Neural cell (in vitro differentiated cells): ENCODE measurements around the gene CEMIP. TPM values are rescaled to one million over a fixed set of nuclear protein-coding genes. Genes with fewer than 3 reads are reported as not detected.

Experiments used
- H2AFZ ChIP-seq: fragments of 200-600, 300-800 bp; sonication (generic), shearing (Covaris generic); 2 replicates; pipeline ENCODE4 v1.6.0; 2014; ENCODE audit warnings: low read depth, mild to moderate bottlenecking, antibody characterized with exemption, low read length, moderate library complexity
- H3F3A ChIP-seq: fragments of 200-600 bp; shearing (Covaris generic); 2 replicates; pipeline ENCODE4 v1.6.1; 2016; ENCODE audit warnings: mild to moderate bottlenecking, moderate library complexity, mixed read lengths, antibody characterized with exemption, low read length; ENCODE audit not compliant: insufficient read depth, poor library complexity, severe bottlenecking
- H3K27ac ChIP-seq: fragments of 200-600, 300-800 bp; sonication (generic), shearing (Covaris generic); 2 replicates; pipeline ENCODE4 v1.5.1; 2014; ENCODE audit warnings: mild to moderate bottlenecking, low read length, moderate library complexity
- H3K27me3 ChIP-seq: fragments of 300-800, 200-600 bp; sonication (generic), shearing (Covaris generic); 2 replicates; pipeline ENCODE4 v1.6.0; 2014; ENCODE audit warnings: mild to moderate bottlenecking, low read depth, low read length, moderate library complexity; ENCODE audit not compliant: insufficient read depth
- H3K36me3 ChIP-seq: fragments of 300-800, 200-600 bp; sonication (generic), shearing (Covaris generic); 2 replicates; pipeline ENCODE4 v1.5.1; 2014; ENCODE audit warnings: mild to moderate bottlenecking, antibody characterized with exemption, low read length, moderate library complexity; ENCODE audit not compliant: insufficient read depth
- H3K4me2 ChIP-seq: fragments of 300-800, 200-600 bp; sonication (generic), shearing (Covaris generic); 2 replicates; pipeline ENCODE4 v1.6.0; 2014; ENCODE audit warnings: mild to moderate bottlenecking, low read length
- H3K4me3 ChIP-seq: fragments of 300-800, 200-600 bp; sonication (generic), shearing (Covaris generic); 2 replicates; pipeline ENCODE4 v1.5.1; 2014; ENCODE audit warnings: mild to moderate bottlenecking, low read length, moderate library complexity
- H3K79me2 ChIP-seq: fragments of 200-600 bp; shearing (Covaris generic); replicated peaks from 2 replicates; pipeline ENCODE4 v1.6.0; 2014; ENCODE audit warnings: mild to moderate bottlenecking, low read length, moderate library complexity; ENCODE audit not compliant: insufficient read depth
- H3K9ac ChIP-seq: fragments of 300-800, 200-600 bp; sonication (generic), shearing (Covaris generic); 2 replicates; pipeline ENCODE4 v1.6.1; 2016; ENCODE audit warnings: mild to moderate bottlenecking, low read length, mixed read lengths
- H3K9me2 ChIP-seq: fragments of 200-600 bp; shearing (Covaris generic); 2 replicates; pipeline ENCODE4 v1.6.1; 2016; ENCODE audit warnings: mild to moderate bottlenecking, low read length, mixed read lengths; ENCODE audit not compliant: insufficient read depth
- H3K9me3 ChIP-seq: fragments of 200-600, 300-800 bp; sonication (generic), shearing (Covaris generic); 2 replicates; pipeline ENCODE4 v1.6.1; 2016; ENCODE audit warnings: mild to moderate bottlenecking, mixed run types, low read length, moderate library complexity, mixed read lengths
- H4K20me1 ChIP-seq: fragments of 200-600 bp; shearing (Covaris generic); 2 replicates; pipeline ENCODE4 v1.6.1; 2016; ENCODE audit warnings: mild to moderate bottlenecking, mixed run types; ENCODE audit not compliant: insufficient read depth
- CTCF ChIP-seq: fragments of 450-650 bp; IDR thresholded peaks from 2 replicates; pipeline ENCODE4 v1.5.1; 2014; ENCODE audit warnings: antibody characterized with exemption, mild to moderate bottlenecking, moderate library complexity; ENCODE audit not compliant: poor library complexity, severe bottlenecking
- EP300 ChIP-seq: fragments of 450-650 bp; conservative IDR thresholded peaks from 2 replicates; pipeline ENCODE4 v1.6.1; 2014; ENCODE audit warnings: antibody characterized with exemption, mild to moderate bottlenecking, moderate library complexity; ENCODE audit not compliant: poor library complexity, severe bottlenecking
- MXI1 ChIP-seq: fragments of 450-650 bp; conservative IDR thresholded peaks from 2 replicates; pipeline ENCODE4 v1.6.1; 2014; ENCODE audit warnings: antibody characterized with exemption, mild to moderate bottlenecking; ENCODE audit not compliant: poor library complexity, severe bottlenecking
- POLR2AphosphoS5 ChIP-seq: IDR thresholded peaks from 2 replicates; pipeline ENCODE4 v1.6.1; 2012
- RAD21 ChIP-seq: fragments of 450-650 bp; conservative IDR thresholded peaks from 2 replicates; pipeline ENCODE4 v1.6.1; 2014; ENCODE audit warnings: antibody characterized with exemption, mild to moderate bottlenecking, moderate library complexity
- SMC3 ChIP-seq: fragments of 450-650 bp; conservative IDR thresholded peaks from 2 replicates; pipeline ENCODE4 v1.6.1; 2014; ENCODE audit warnings: antibody characterized with exemption, mild to moderate bottlenecking, moderate library complexity; ENCODE audit not compliant: poor library complexity
- polyA plus RNA-seq: library from polyadenylated mRNA; depleted of rRNA; stranded (reverse); fragments of >200 nt; gene quantifications from 2 replicates; pipeline ENCODE4 v1.2.3, GENCODE V29; 2014
- TF ChIP-seq, protein P1 (sequence below): IDR thresholded peaks from 2 replicates; pipeline ENCODE4 v1.6.1; 2012; ENCODE audit warnings: borderline replicate concordance

CEMIP gene
- polyA plus RNA-seq, 1 donor from 2014 or later: 0.04 TPM

- Histone ChIP-seq H4K20me1 (no peaks in the 10 kb centered on the region), H3K79me2 (no peaks in the 10 kb centered on the region), H2AFZ (no peak overlapping the region), H3K9ac (no peak overlapping the region), H3K4me2 (no peak overlapping the region), H3K27ac (no peak overlapping the region), H3K4me3 (no peak overlapping the region), H3K9me2 (no peaks in the 10 kb centered on the region), H3K9me3 (no peaks in the 10 kb centered on the region), H3K27me3 (no peaks in the 10 kb centered on the region), H3K36me3 (no peaks in the 10 kb centered on the region), H3F3A (no peaks in the 10 kb centered on the region)
- TF ChIP-seq EP300: no peak
- no peak for TF ChIP-seq RAD21
- no peak for TF ChIP-seq MXI1
- no peak for TF ChIP-seq POLR2AphosphoS5
- TF ChIP-seq, protein P1, sequence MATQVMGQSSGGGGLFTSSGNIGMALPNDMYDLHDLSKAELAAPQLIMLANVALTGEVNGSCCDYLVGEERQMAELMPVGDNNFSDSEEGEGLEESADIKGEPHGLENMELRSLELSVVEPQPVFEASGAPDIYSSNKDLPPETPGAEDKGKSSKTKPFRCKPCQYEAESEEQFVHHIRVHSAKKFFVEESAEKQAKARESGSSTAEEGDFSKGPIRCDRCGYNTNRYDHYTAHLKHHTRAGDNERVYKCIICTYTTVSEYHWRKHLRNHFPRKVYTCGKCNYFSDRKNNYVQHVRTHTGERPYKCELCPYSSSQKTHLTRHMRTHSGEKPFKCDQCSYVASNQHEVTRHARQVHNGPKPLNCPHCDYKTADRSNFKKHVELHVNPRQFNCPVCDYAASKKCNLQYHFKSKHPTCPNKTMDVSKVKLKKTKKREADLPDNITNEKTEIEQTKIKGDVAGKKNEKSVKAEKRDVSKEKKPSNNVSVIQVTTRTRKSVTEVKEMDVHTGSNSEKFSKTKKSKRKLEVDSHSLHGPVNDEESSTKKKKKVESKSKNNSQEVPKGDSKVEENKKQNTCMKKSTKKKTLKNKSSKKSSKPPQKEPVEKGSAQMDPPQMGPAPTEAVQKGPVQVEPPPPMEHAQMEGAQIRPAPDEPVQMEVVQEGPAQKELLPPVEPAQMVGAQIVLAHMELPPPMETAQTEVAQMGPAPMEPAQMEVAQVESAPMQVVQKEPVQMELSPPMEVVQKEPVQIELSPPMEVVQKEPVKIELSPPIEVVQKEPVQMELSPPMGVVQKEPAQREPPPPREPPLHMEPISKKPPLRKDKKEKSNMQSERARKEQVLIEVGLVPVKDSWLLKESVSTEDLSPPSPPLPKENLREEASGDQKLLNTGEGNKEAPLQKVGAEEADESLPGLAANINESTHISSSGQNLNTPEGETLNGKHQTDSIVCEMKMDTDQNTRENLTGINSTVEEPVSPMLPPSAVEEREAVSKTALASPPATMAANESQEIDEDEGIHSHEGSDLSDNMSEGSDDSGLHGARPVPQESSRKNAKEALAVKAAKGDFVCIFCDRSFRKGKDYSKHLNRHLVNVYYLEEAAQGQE: no peak
- TF ChIP-seq CTCF: no peak
Measured at GRCh38 chr15:80837006-80837405, 57.8 kb downstream of the CEMIP start.

DNA sequence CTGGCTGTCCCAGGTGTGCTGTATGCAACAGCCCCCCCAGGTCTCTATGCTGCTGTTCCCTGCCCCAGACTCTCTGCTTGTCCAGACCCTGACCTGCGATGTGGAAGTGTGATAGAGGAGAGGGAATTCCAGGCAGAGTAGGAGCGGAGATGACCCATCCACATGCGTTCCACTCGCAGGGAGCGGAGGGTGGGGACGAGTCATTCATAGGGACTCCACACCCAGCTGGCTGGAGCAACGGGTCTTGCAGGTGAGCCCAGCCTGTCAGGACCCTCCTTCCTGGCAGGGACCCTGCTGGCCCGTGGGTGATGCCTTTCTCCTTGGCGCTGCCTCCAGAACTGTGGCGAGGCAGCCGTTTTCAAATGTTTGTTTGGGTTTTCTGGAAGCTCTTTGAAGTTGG is 58.8 kb downstream of the CEMIP start:
- Histone ChIP-seq H3K36me3 (no peaks in the 10 kb centered on the region), H3K79me2 (no peaks in the 10 kb centered on the region)
- TF ChIP-seq MXI1: no peak
- TF ChIP-seq CTCF: no peak
- no peak for TF ChIP-seq SMC3
- no peak for TF ChIP-seq POLR2AphosphoS5

More for the DNA sequence above, 58.8 kb downstream of the CEMIP start:
- H3K9ac ChIP-seq: no peak overlapping the region
- H3K27ac ChIP-seq: no peak overlapping the region
- no peaks in the 10 kb centered on the region for H3F3A ChIP-seq
- no peaks in the 10 kb centered on the region for H3K27me3 ChIP-seq
- H4K20me1 ChIP-seq: no peaks in the 10 kb centered on the region
- H3K9me3 ChIP-seq: no peaks in the 10 kb centered on the region
- H3K4me2 ChIP-seq: no peak overlapping the region
- H3K9me2 ChIP-seq: no peaks in the 10 kb centered on the region
- H2AFZ ChIP-seq: no peak overlapping the region
- H3K4me3 ChIP-seq: no peak overlapping the region
